CD4-positive, alpha-beta T cell (primary cell): ENCODE results near the gene CUL7. TPM values are rescaled to one million over a fixed set of nuclear protein-coding genes. Genes with fewer than 3 reads are reported as not detected.
A peak's percentile ranks its signal among the peaks of the same experiment; 100 is the strongest.

ENCODE experiments used
- ATAC-seq: fragments of 200-7000 bp; cut with Tn5 transposase; one replicate; pipeline ENCODE4 v1.10.0; 2022; ENCODE audit warnings: mild to moderate bottlenecking; ENCODE audit not compliant: poor library complexity
- CTCF ChIA-PET: fragments of 350-600 bp; sonication (Branson Sonifier 250); formaldehyde crosslinking; loops from one replicate; lab custom pipeline; 2021; ENCODE audit warnings: antibody characterized with exemption, inconsistent platforms; lab: Charles Lee
- POLR2A ChIA-PET: fragments of 350-600 bp; sonication (Branson Sonifier 250); formaldehyde crosslinking; loops from one replicate; lab custom pipeline; 2021; ENCODE audit warnings: antibody characterized with exemption, inconsistent platforms; lab: Charles Lee
- DNase-seq, 14 experiments: peaks; one replicate each; pipeline ENCODE4 v3.0.0-alpha.2; 2013 to 2020; ENCODE audit warnings: mixed read lengths in 2 of 14
- H3K27ac ChIP-seq, 2 donors: one replicate each; pipeline versions ENCODE4 v1.5.1 to v1.7.0; 2013; ENCODE audit warnings: low read length in 2 of 2, low read depth in 1 of 2, mild to moderate bottlenecking in 1 of 2
- H3K27me3 ChIP-seq, 2 experiments: 1 replicate in 1 of 2; 2 replicates in 1 of 2; pipeline versions ENCODE4 v1.6.1 to v1.7.0; 2013; ENCODE audit warnings: low read length in 2 of 2, control low read depth in 1 of 2, mild to moderate bottlenecking in 1 of 2, moderate library complexity in 1 of 2; ENCODE audit not compliant: insufficient read depth in 2 of 2, control insufficient read depth in 1 of 2
- H3K36me3 ChIP-seq: one replicate; pipeline ENCODE4 v1.6.1; 2013; ENCODE audit warnings: low read length, control low read depth; ENCODE audit not compliant: insufficient read depth
- H3K4me1 ChIP-seq: one replicate; pipeline ENCODE4 v1.6.1; 2013; ENCODE audit warnings: low read length, control low read depth; ENCODE audit not compliant: insufficient read depth
- H3K4me3 ChIP-seq: one replicate; pipeline ENCODE4 v1.5.1; 2013; ENCODE audit warnings: mild to moderate bottlenecking, low read length, moderate library complexity
- H3K9me3 ChIP-seq, 2 experiments: 1 replicate in 1 of 2; 2 replicates in 1 of 2; pipeline versions ENCODE4 v1.6.1 to v1.7.0; 2013; ENCODE audit warnings: low read length in 2 of 2, mild to moderate bottlenecking in 2 of 2, control low read depth in 1 of 2, moderate library complexity in 1 of 2; ENCODE audit not compliant: control insufficient read depth in 1 of 2, insufficient read depth in 1 of 2
- H3K27ac Mint-ChIP-seq: one replicate; pipeline ENCODE4 v1.8.0; 2020; ENCODE audit warnings: mixed read lengths
- H3K27me3 Mint-ChIP-seq: one replicate; pipeline ENCODE4 v1.8.0; 2021; ENCODE audit warnings: mixed read lengths
- H3K36me3 Mint-ChIP-seq: one replicate; pipeline ENCODE4 v1.8.0; 2021; ENCODE audit warnings: low read depth, mixed read lengths
- H3K4me1 Mint-ChIP-seq: one replicate; pipeline ENCODE4 v1.8.0; 2021; ENCODE audit warnings: low read depth, mixed read lengths
- H3K4me3 Mint-ChIP-seq: one replicate; pipeline ENCODE4 v1.8.0; 2020; ENCODE audit warnings: mild to moderate bottlenecking, mixed read lengths
- H3K9me3 Mint-ChIP-seq: one replicate; pipeline ENCODE4 v1.8.0; 2020; ENCODE audit warnings: mixed read lengths
- CTCF ChIP-seq: fragments of 200-600 bp; IDR thresholded peaks from one replicate; pipeline ENCODE4 v1.8.0; 2022; ENCODE audit warnings: antibody characterized with exemption, mild to moderate bottlenecking
- intact Hi-C, 2 experiments: fragments of 100-400 bp; cut with DNase I in 1 of 2; cut with micrococcal nuclease in 1 of 2; formaldehyde crosslinking; loops; one replicate each; pipeline versions ENCODE4 v1.15.1 to v1.9.0; 2023 to 2025; cut with DNase I, micrococcal nuclease
- total RNA-seq, 174 experiments: library from RNA in 2 of 174; stranded (reverse) in 2 of 174; gene quantifications; one replicate each; pipeline ENCODE4 v1.2.3 and lab custom pipeline; 2021 to 2026

The CUL7 gene
- total RNA-seq, 2 experiments from 2014 or later = 5.9 to 6.9 TPM

DNA sequence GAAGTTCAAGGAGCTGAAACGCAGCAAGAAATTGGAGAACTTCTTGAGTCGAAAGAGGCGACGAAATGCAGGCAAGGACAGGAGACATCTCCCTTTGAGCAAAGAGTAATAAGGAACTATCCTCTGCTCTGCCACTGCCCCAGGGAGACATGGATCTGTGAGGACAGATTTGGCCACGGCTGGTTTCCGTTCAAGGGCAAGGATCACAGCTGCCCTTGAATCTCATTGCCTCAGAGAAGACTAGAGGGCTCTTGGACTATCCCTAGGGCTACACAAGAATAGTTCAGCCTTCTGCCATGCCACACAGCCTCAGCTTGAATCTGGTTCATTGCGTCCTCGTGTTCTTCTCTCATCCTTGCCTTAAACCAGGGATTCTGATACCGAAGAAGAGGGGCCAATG lies 24.5 kb downstream of the CUL7 start:
- H3K27me3 ChIP-seq = no peaks in the 10 kb centered on the region
- no peak for DNase-seq
- Mint-ChIP-seq H3K4me3 (no peak overlapping the region), H3K36me3 (peaks cover 73% of the 10 kb centered on the region), H3K4me1 (peaks cover 8% of the 10 kb centered on the region), H3K27me3 (no peaks in the 10 kb centered on the region), H3K27ac (no peak overlapping the region), H3K9me3 (no peaks in the 10 kb centered on the region)
- H3K27ac ChIP-seq = no peak overlapping the region
- peaks cover 63% of the 10 kb centered on the region for H3K36me3 ChIP-seq
- H3K4me3 ChIP-seq = no peak overlapping the region
- ChIA-PET CTCF (no interaction called here), POLR2A (interaction anchor here (1.1 kb wide), 1 partner anchor 15 kb away, joined by 3 read pairs; the partner anchor contains the start of gene KLHDC3)
- peaks cover 7% of the 10 kb centered on the region for H3K4me1 ChIP-seq
- intact Hi-C loops = no loop called here
- ATAC-seq = no peak
- H3K9me3 ChIP-seq = no peaks in the 10 kb centered on the region
- TF ChIP-seq CTCF = no peak

DNA sequence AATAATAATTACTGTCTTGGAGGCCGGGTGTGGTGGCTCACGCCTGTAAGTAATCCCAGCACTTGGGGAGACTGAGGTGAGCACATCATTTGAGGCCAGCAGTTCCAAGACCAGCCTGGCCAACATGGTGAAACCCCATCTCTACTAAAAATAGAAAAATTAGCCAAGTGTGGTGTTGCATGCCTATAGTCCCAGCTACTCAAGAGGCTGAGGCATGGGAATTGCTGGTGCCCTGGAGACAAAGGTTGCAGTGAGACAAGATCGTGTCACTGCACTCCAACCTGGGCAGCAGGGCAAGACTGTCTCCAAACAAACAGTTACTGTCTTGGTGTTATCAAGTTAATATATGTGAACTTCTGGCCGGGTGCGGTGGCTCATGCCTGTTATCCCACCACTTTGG lies 27.3 kb downstream of the CUL7 start:
- no peak for ATAC-seq
- Histone ChIP-seq H3K4me3 (no peak overlapping the region), H3K36me3 (peaks cover 57% of the 10 kb centered on the region), H3K27ac (no peak overlapping the region), H3K9me3 (no peaks in the 10 kb centered on the region), H3K27me3 (no peaks in the 10 kb centered on the region), H3K4me1 (peaks cover 31% of the 10 kb centered on the region)
- no peaks in the 10 kb centered on the region for H3K27me3 Mint-ChIP-seq
- intact Hi-C loops = no loop called here
- peaks cover 64% of the 10 kb centered on the region for H3K36me3 Mint-ChIP-seq
- peaks cover 16% of the 10 kb centered on the region for H3K4me1 Mint-ChIP-seq
- no peak overlapping the region for H3K27ac Mint-ChIP-seq
- DNase-seq = no peak
- POLR2A ChIA-PET = no interaction called here
- CTCF ChIA-PET = interaction anchor here (1.0 kb wide), 1 partner anchor 11 kb away, joined by 6 read pairs; no protein-coding TSS in a partner anchor
- no peak overlapping the region for H3K4me3 Mint-ChIP-seq
- no peaks in the 10 kb centered on the region for H3K9me3 Mint-ChIP-seq
- TF ChIP-seq CTCF = no peak

DNA sequence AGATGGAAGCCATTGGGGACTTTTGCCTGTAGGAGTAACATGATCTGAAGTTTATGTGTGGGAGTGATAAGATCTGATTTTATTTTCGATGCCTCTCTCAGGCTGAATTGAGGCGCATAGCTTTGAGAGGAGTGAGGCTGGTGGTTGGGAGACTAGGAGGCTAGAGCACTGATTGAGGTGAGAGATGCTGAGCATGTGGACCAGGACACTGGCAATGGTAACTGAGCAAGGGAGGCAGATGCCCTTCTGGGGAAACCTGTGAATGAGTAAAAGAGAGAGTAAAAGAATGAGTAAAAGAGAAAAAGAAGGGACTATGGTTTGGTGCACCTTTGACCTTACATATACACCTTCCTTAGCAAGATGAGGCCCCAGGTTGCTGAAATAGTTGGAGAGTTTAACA lies 29.2 kb downstream of the CUL7 start:
- Histone ChIP-seq H3K4me1 (peaks cover 39% of the 10 kb centered on the region), H3K4me3 (no peak overlapping the region), H3K27me3 (no peaks in the 10 kb centered on the region), H3K9me3 (no peaks in the 10 kb centered on the region), H3K36me3 (peaks cover 54% of the 10 kb centered on the region), H3K27ac (peak overlapping the region; percentile 31 to 38)
- H3K9me3 Mint-ChIP-seq = no peaks in the 10 kb centered on the region
- peak overlapping the region; percentile 32 for H3K4me3 Mint-ChIP-seq
- TF ChIP-seq CTCF = no peak
- H3K36me3 Mint-ChIP-seq = peaks cover 70% of the 10 kb centered on the region
- DNase-seq = no peak
- POLR2A ChIA-PET = interaction anchor here (1.1 kb wide), 1 partner anchor 11 kb away, joined by 3 read pairs; the partner anchor contains the start of genes KLHDC3 and MEA1
- intact Hi-C loops = no loop called here
- H3K4me1 Mint-ChIP-seq = peaks cover 16% of the 10 kb centered on the region
- no peaks in the 10 kb centered on the region for H3K27me3 Mint-ChIP-seq
- no peak for ATAC-seq
- CTCF ChIA-PET = no interaction called here
- H3K27ac Mint-ChIP-seq = peak overlapping the region; percentile 78
